Liver (tissue), 9 donors: ENCODE results near the gene AGL. TPM values are rescaled to one million over a fixed set of nuclear protein-coding genes. Genes with fewer than 3 reads are reported as not detected.

ENCODE experiments used
- DNase-seq: peaks from one replicate; pipeline ENCODE4 v3.0.0-alpha.2; 2017; ENCODE audit warnings: low spot score
- H3K27ac ChIP-seq, 2 donors: one replicate each; pipeline ENCODE4 v1.7.0; 2013; ENCODE audit warnings: inconsistent platforms in 2 of 2, low read length in 2 of 2, control low read depth in 1 of 2, low read depth in 1 of 2, mild to moderate bottlenecking in 1 of 2
- H3K27me3 ChIP-seq, 4 donors: one replicate each; pipeline versions ENCODE4 v1.6.1 to v1.7.0; 2013; ENCODE audit warnings: low read length in 3 of 4, inconsistent platforms in 1 of 4, mild to moderate bottlenecking in 1 of 4, moderate library complexity in 1 of 4; ENCODE audit not compliant: control insufficient read depth in 4 of 4, insufficient read depth in 4 of 4
- H3K36me3 ChIP-seq, 4 donors: one replicate each; pipeline versions ENCODE4 v1.6.1 to v1.7.0; 2013; ENCODE audit warnings: low read length in 3 of 4, mild to moderate bottlenecking in 3 of 4, low read depth in 1 of 4, moderate library complexity in 1 of 4; ENCODE audit not compliant: control insufficient read depth in 4 of 4, insufficient read depth in 3 of 4
- H3K4me1 ChIP-seq, 4 donors: one replicate each; pipeline versions ENCODE4 v1.6.1 to v1.7.0; 2013; ENCODE audit warnings: low read length in 3 of 4, mild to moderate bottlenecking in 3 of 4, moderate library complexity in 1 of 4; ENCODE audit not compliant: control insufficient read depth in 4 of 4, insufficient read depth in 4 of 4
- H3K4me3 ChIP-seq, 3 donors: one replicate each; pipeline versions ENCODE4 v1.6.1 to v1.7.0; 2013; ENCODE audit warnings: low read length in 3 of 3, control low read depth in 1 of 3, low read depth in 1 of 3, mild to moderate bottlenecking in 1 of 3
- H3K9ac ChIP-seq, 2 donors: one replicate each; pipeline ENCODE4 v1.7.0; 2013; ENCODE audit warnings: low read length in 2 of 2, mild to moderate bottlenecking in 2 of 2, moderate library complexity in 2 of 2, control low read depth in 1 of 2, low read depth in 1 of 2
- H3K9me3 ChIP-seq, 4 donors: one replicate each; pipeline versions ENCODE4 v1.6.1 to v1.7.0; 2013; ENCODE audit warnings: low read length in 3 of 4; ENCODE audit not compliant: control insufficient read depth in 4 of 4
- CTCF ChIP-seq: fragments of 150-350 bp; IDR thresholded peaks from 2 replicates; pipeline ENCODE4 v1.5.1; 2017; ENCODE audit warnings: improper control_type of control experiment, low read depth, low read length; ENCODE audit not compliant: missing input control
- EGR1 ChIP-seq, 2 donors: IDR thresholded peaks; 2 replicates each; pipeline ENCODE4 v1.6.1; 2016 to 2018; ENCODE audit warnings: antibody characterized with exemption in 2 of 2, low read depth in 2 of 2
- FOXA1 ChIP-seq: IDR thresholded peaks from 2 replicates; pipeline ENCODE4 v1.6.1; 2016; ENCODE audit warnings: antibody characterized with exemption
- FOXA2 ChIP-seq: IDR thresholded peaks from 2 replicates; pipeline ENCODE4 v1.6.1; 2016; ENCODE audit warnings: antibody characterized with exemption
- GABPA ChIP-seq, 2 donors: IDR thresholded peaks in 1 of 2; conservative IDR thresholded peaks in 1 of 2; 2 replicates each; pipeline ENCODE4 v1.6.1; 2016; ENCODE audit warnings: antibody characterized with exemption in 2 of 2, mild to moderate bottlenecking in 1 of 2, moderate library complexity in 1 of 2
- HNF4A ChIP-seq, 2 donors: conservative IDR thresholded peaks; 2 replicates each; pipeline ENCODE4 v1.6.1; 2016; ENCODE audit warnings: antibody characterized with exemption in 2 of 2, mild to moderate bottlenecking in 2 of 2
- HNF4G ChIP-seq: IDR thresholded peaks from 2 replicates; pipeline ENCODE4 v1.6.1; 2016; ENCODE audit warnings: antibody characterized with exemption
- JUND ChIP-seq, 2 donors: IDR thresholded peaks; 2 replicates each; pipeline ENCODE4 v1.6.1; 2016; ENCODE audit warnings: antibody characterized with exemption in 2 of 2
- NR2F2 ChIP-seq: IDR thresholded peaks from 2 replicates; pipeline ENCODE4 v1.6.1; 2016; ENCODE audit warnings: antibody characterized with exemption
- RAD21 ChIP-seq, 2 donors: IDR thresholded peaks; 2 replicates each; pipeline ENCODE4 v1.6.1; 2016; ENCODE audit warnings: antibody characterized with exemption in 2 of 2, mild to moderate bottlenecking in 2 of 2
- RXRA ChIP-seq, 2 donors: IDR thresholded peaks; 2 replicates each; pipeline ENCODE4 v1.6.1; 2017 to 2018; ENCODE audit warnings: antibody characterized with exemption in 2 of 2, mild to moderate bottlenecking in 1 of 2
- SP1 ChIP-seq: IDR thresholded peaks from 2 replicates; pipeline ENCODE4 v1.6.1; 2018; ENCODE audit warnings: antibody characterized with exemption, mild to moderate bottlenecking
- TAF1 ChIP-seq: conservative IDR thresholded peaks from 2 replicates; pipeline ENCODE4 v1.6.1; 2016; ENCODE audit warnings: antibody characterized with exemption, mild to moderate bottlenecking
- YY1 ChIP-seq: IDR thresholded peaks from 2 replicates; pipeline ENCODE4 v1.6.1; 2016; ENCODE audit warnings: antibody characterized with exemption, mild to moderate bottlenecking
- ZBTB33 ChIP-seq: IDR thresholded peaks from 2 replicates; pipeline ENCODE4 v1.6.1; 2016; ENCODE audit warnings: antibody characterized with exemption
- WGBS: extraction: QIAGEN DNeasy Blood & Tissue Kit; methylation state at CpG from one replicate; pipeline ENCODE4 v1.1.7; 2013; 5-methylcytosine and 5-hydroxymethylcytosine counted together
- polyA plus RNA-seq, 2 donors: library from polyadenylated mRNA; stranded (reverse) in 1 of 2; unstranded in 1 of 2; fragments of 200-250 nt in 1 of 2; fragments of >200 nt in 1 of 2; fragmentation: Nextera tagmentation in 1 of 2; extraction: Ambion mirVana in 1 of 2; gene quantifications; one replicate each; pipeline versions ENCODE4 v1.2.1 to v1.2.3, GENCODE V29; 2013 to 2015
- total RNA-seq, 2 donors: library from RNA; depleted of rRNA; stranded (reverse); fragments of >200 nt; gene quantifications; one replicate each; pipeline ENCODE4 v1.2.3, GENCODE V29; 2014
- TF ChIP-seq, protein P1 (sequence below): IDR thresholded peaks from 2 replicates; pipeline ENCODE4 v1.6.1; 2016; ENCODE audit warnings: antibody characterized with exemption
- TF ChIP-seq, protein P2 (sequence below): IDR thresholded peaks from 2 replicates; pipeline ENCODE4 v1.6.1; 2016; ENCODE audit warnings: antibody characterized with exemption
- TF ChIP-seq, protein P3 (sequence below): IDR thresholded peaks from 2 replicates; pipeline ENCODE4 v1.6.1; 2016; ENCODE audit warnings: antibody characterized with exemption, mild to moderate bottlenecking
- donor health status: healthy.
- donor health status: healthy.
- donor health status: healthy.
- donor health status: healthy.
- donor health status: healthy.

The AGL gene
- total and polyA plus RNA-seq, 4 donors = 10.1 to 78.5 (median 19.9) TPM

- Histone ChIP-seq H3K4me3 (no peak overlapping the region), H3K9me3 (no peaks in the 10 kb centered on the region), H3K27me3 (no peaks in the 10 kb centered on the region), H3K9ac (no peak overlapping the region), H3K36me3 (no peaks in the 10 kb centered on the region), H3K4me1 (peaks cover 0 to 3% (median 0%) of the 10 kb centered on the region in 4 donors), H3K27ac (no peak overlapping the region)
- TF ChIP-seq FOXA2 (no peak), RXRA (IDR thresholded peaks at IDR 0.05) (no peak)
- TF ChIP-seq, protein P1, sequence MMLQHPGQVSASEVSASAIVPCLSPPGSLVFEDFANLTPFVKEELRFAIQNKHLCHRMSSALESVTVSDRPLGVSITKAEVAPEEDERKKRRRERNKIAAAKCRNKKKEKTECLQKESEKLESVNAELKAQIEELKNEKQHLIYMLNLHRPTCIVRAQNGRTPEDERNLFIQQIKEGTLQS = no peak
- TF ChIP-seq, protein P2, sequence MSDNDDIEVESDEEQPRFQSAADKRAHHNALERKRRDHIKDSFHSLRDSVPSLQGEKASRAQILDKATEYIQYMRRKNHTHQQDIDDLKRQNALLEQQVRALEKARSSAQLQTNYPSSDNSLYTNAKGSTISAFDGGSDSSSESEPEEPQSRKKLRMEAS = no peak
- WGBS = 83% methylated on average over 3 of the region's 3 CpGs
- DNase-seq = no peak
Measured at GRCh38 chr1:99955375-99955774, 105.2 kb downstream of the AGL start.

- H3K36me3 ChIP-seq = no peaks in the 10 kb centered on the region
- 43% methylated on average over 2 of the region's 2 CpGs for WGBS
- TF ChIP-seq RAD21 (IDR thresholded peaks at IDR 0.05) (peak; percentile 19 to 22), HNF4A (conservative IDR thresholded peaks at IDR 0.05) (peak; percentile 12 to 35), SP1 (no peak), EGR1 (IDR thresholded peaks at IDR 0.05; ENCODE audit: low read depth in 2 of 2) (no peak)
- no peak overlapping the region for H3K27ac ChIP-seq
- H3K27me3 ChIP-seq = no peaks in the 10 kb centered on the region
- H3K4me1 ChIP-seq = peaks cover 0 to 3% (median 0%) of the 10 kb centered on the region in 4 donors
- H3K9me3 ChIP-seq = no peaks in the 10 kb centered on the region
- H3K9ac ChIP-seq = no peak overlapping the region
- no peak for DNase-seq
- H3K4me3 ChIP-seq = no peak overlapping the region
Measured at GRCh38 chr1:99956755-99957154, 106.6 kb downstream of the AGL start.

DNA sequence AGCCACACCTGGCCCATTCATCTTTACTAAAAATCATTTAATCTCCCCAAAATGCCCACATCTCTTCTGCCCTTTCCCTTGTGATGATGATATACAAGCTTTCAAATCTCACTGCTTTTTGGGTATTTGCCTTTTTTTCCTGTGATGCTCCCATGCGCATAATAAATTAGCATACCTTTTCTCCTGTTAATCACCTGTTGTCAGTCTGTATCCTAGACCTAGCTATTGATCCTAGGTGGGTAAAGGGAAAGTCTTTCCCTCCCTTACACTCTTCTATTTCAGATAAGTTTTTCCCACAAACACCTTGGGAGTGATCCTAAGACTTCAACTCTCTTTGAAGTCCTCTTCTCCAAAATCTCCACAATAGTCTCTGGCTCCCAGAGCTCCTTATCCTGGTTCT lies 107.7 kb downstream of the AGL start:
- Histone ChIP-seq H3K9ac (no peak overlapping the region), H3K9me3 (no peaks in the 10 kb centered on the region), H3K4me1 (peaks cover 0 to 3% (median 0%) of the 10 kb centered on the region in 4 donors), H3K36me3 (no peaks in the 10 kb centered on the region), H3K4me3 (no peak overlapping the region), H3K27ac (no peak overlapping the region), H3K27me3 (no peaks in the 10 kb centered on the region)
- TF ChIP-seq JUND (IDR thresholded peaks at IDR 0.05) = no peak
- TF ChIP-seq HNF4G = no peak
- no peak for TF ChIP-seq FOXA1
- TF ChIP-seq GABPA (IDR thresholded peaks at IDR 0.05 in 1 of 2, conservative IDR thresholded peaks at IDR 0.05 in 1 of 2) = no peak
- no peak for TF ChIP-seq YY1
- TF ChIP-seq RAD21 (IDR thresholded peaks at IDR 0.05) = no peak
- TF ChIP-seq, protein P1 = no peak
- TF ChIP-seq FOXA2 = no peak
- TF ChIP-seq HNF4A (conservative IDR thresholded peaks at IDR 0.05) = no peak
- no peak for TF ChIP-seq ZBTB33
- TF ChIP-seq RXRA (IDR thresholded peaks at IDR 0.05) = no peak
- no peak for TF ChIP-seq NR2F2
- no peak for TF ChIP-seq EGR1 (IDR thresholded peaks at IDR 0.05; ENCODE audit: low read depth in 2 of 2)
- TF ChIP-seq, protein P2 = no peak
- no peak for TF ChIP-seq CTCF
- TF ChIP-seq, protein P3, sequence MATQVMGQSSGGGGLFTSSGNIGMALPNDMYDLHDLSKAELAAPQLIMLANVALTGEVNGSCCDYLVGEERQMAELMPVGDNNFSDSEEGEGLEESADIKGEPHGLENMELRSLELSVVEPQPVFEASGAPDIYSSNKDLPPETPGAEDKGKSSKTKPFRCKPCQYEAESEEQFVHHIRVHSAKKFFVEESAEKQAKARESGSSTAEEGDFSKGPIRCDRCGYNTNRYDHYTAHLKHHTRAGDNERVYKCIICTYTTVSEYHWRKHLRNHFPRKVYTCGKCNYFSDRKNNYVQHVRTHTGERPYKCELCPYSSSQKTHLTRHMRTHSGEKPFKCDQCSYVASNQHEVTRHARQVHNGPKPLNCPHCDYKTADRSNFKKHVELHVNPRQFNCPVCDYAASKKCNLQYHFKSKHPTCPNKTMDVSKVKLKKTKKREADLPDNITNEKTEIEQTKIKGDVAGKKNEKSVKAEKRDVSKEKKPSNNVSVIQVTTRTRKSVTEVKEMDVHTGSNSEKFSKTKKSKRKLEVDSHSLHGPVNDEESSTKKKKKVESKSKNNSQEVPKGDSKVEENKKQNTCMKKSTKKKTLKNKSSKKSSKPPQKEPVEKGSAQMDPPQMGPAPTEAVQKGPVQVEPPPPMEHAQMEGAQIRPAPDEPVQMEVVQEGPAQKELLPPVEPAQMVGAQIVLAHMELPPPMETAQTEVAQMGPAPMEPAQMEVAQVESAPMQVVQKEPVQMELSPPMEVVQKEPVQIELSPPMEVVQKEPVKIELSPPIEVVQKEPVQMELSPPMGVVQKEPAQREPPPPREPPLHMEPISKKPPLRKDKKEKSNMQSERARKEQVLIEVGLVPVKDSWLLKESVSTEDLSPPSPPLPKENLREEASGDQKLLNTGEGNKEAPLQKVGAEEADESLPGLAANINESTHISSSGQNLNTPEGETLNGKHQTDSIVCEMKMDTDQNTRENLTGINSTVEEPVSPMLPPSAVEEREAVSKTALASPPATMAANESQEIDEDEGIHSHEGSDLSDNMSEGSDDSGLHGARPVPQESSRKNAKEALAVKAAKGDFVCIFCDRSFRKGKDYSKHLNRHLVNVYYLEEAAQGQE = no peak
- no peak for TF ChIP-seq TAF1
- no peak for TF ChIP-seq SP1
- 96% methylated on average over 1 of the region's 1 CpG for WGBS
- no peak for DNase-seq
